Measurements from ENCODE around the gene PRICKLE3.

PRICKLE3 gene

GRCh38 chrX:49184294-49185281 is 1.6 kb downstream of the PRICKLE3 start:
- peak overlapping the region; percentile 80 to 86 (median 83) for H3K4me3 Mint-ChIP-seq
- no peak for TF ChIP-seq CTCF (IDR thresholded peaks at IDR 0.05; ENCODE audit: unreplicated experiment in 3 of 3)
- H3K27me3 Mint-ChIP-seq (ENCODE audit: low read depth): no peaks in the 10 kb centered on the region
- peaks cover 17% of the 10 kb centered on the region for H3K36me3 Mint-ChIP-seq (ENCODE audit: low read depth)
- H3K9me3 Mint-ChIP-seq: peaks cover 9% of the 10 kb centered on the region
- peaks cover 8% of the 10 kb centered on the region for H3K4me1 Mint-ChIP-seq
- peak overlapping the region; percentile 56 to 83 (median 81) for H3K27ac Mint-ChIP-seq

GRCh38 chrX:49183701-49184281 is 2.4 kb downstream of the PRICKLE3 start:
- Mint-ChIP-seq H3K9me3 (peaks cover 15% of the 10 kb centered on the region), H3K4me1 (peaks cover 4% of the 10 kb centered on the region), H3K27me3 (ENCODE audit: low read depth) (no peaks in the 10 kb centered on the region), H3K36me3 (ENCODE audit: low read depth) (peaks cover 23% of the 10 kb centered on the region), H3K27ac (peak overlapping the region; percentile 56 to 81 (median 59)), H3K4me3 (peak overlapping the region; percentile 78 to 83 (median 80))
- no peak for TF ChIP-seq CTCF (IDR thresholded peaks at IDR 0.05; ENCODE audit: unreplicated experiment in 3 of 3)

GRCh38 chrX:49179358-49179757 is 6.8 kb downstream of the PRICKLE3 start:
- H3K27ac Mint-ChIP-seq: no peak overlapping the region
- peaks cover 18% of the 10 kb centered on the region for H3K9me3 Mint-ChIP-seq
- H3K4me3 Mint-ChIP-seq: no peak overlapping the region
- H3K36me3 Mint-ChIP-seq (ENCODE audit: low read depth): peaks cover 37% of the 10 kb centered on the region
- no peaks in the 10 kb centered on the region for H3K4me1 Mint-ChIP-seq
- H3K27me3 Mint-ChIP-seq (ENCODE audit: low read depth): no peaks in the 10 kb centered on the region
- TF ChIP-seq CTCF (IDR thresholded peaks at IDR 0.05; ENCODE audit: unreplicated experiment in 3 of 3): no peak

- peaks cover 18% of the 10 kb centered on the region for H3K9me3 Mint-ChIP-seq
- TF ChIP-seq CTCF (IDR thresholded peaks at IDR 0.05; ENCODE audit: unreplicated experiment in 3 of 3): no peak
- no peak overlapping the region for H3K27ac Mint-ChIP-seq
- H3K4me3 Mint-ChIP-seq: no peak overlapping the region
- H3K27me3 Mint-ChIP-seq (ENCODE audit: low read depth): no peaks in the 10 kb centered on the region
- H3K36me3 Mint-ChIP-seq (ENCODE audit: low read depth): peaks cover 37% of the 10 kb centered on the region
- H3K4me1 Mint-ChIP-seq: no peaks in the 10 kb centered on the region
Measured at GRCh38 chrX:49178537-49178936, 7.6 kb downstream of the PRICKLE3 start.

GRCh38 chrX:49177873-49178480 is 8.2 kb downstream of the PRICKLE3 start:
- H3K9me3 Mint-ChIP-seq: peaks cover 23% of the 10 kb centered on the region
- no peaks in the 10 kb centered on the region for H3K4me1 Mint-ChIP-seq
- no peak overlapping the region for H3K4me3 Mint-ChIP-seq
- peaks cover 37% of the 10 kb centered on the region for H3K36me3 Mint-ChIP-seq (ENCODE audit: low read depth)
- no peak overlapping the region for H3K27ac Mint-ChIP-seq
- no peak for TF ChIP-seq CTCF (IDR thresholded peaks at IDR 0.05; ENCODE audit: unreplicated experiment in 3 of 3)
- H3K27me3 Mint-ChIP-seq (ENCODE audit: low read depth): peaks cover 4% of the 10 kb centered on the region
